NCI-H345 (cell line): Measurements from ENCODE around the gene AHNAK2.

Experiments
- DNase-seq: peaks from one replicate; lab custom pipeline; 2025; lab: John Stamatoyannopoulos, UW

The AHNAK2 gene

GRCh38 chr14:104986487-104987164, 8.5 kb upstream of the AHNAK2 start:
- DNase-seq: no peak

GRCh38 chr14:104985675-104986486, 7.7 kb upstream of the AHNAK2 start, which contains the start of gene CLBA1:
CLBA1 (plus strand) TSS chr14:104985788; CDS start chr14:104986432, 644 bp downstream.
- peak; percentile 92 for DNase-seq

DNA sequence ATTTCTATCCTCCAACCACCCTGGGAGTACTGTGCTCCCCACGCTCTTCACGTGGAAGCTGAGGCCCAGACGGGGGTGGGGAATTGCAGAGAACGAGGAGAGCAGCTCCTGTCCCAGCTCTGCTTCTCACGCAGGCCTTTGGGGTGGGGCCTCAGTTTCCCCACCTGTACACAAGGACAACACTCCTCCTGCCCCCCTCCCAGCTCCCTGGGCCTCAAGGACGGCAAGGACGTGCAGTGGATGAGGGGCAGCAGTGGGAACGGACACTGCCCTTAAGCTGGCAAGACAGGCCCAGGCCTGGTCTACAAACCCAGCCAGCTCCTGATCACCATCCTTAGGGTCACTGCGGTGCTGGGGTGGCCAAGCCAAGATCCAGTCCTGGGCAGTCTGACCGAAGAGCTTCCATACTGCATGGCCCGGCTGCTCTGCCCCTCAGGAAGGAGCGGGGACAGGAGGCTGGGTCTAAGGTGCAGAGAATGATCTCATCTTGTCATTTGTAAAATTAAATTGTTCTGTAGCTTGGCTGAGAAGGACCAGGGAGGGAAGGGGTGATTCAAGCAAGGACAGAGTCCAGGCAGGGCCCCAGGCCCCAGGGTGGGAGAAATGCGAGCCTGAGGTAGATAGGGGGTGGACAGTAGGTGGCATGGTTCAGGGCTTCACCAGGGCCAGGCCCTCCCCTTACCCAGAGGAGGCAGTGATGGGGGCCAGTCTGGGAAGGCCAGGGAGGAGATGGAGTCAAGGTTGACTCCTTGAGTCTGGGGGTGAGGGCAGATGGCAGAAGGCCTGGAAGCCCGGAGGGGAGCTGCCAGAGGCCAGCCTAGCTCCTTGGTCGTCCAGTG, 6.1 kb upstream of the AHNAK2 start:
- no peak for DNase-seq

- no peak for DNase-seq
Observed at GRCh38 chr14:104983231-104983721, 5.1 kb upstream of the AHNAK2 start.

- DNase-seq: no peak
Observed at GRCh38 chr14:104982548-104983230, 4.5 kb upstream of the AHNAK2 start.

- DNase-seq: no peak
Observed at GRCh38 chr14:104981699-104982541, 3.7 kb upstream of the AHNAK2 start.

DNA sequence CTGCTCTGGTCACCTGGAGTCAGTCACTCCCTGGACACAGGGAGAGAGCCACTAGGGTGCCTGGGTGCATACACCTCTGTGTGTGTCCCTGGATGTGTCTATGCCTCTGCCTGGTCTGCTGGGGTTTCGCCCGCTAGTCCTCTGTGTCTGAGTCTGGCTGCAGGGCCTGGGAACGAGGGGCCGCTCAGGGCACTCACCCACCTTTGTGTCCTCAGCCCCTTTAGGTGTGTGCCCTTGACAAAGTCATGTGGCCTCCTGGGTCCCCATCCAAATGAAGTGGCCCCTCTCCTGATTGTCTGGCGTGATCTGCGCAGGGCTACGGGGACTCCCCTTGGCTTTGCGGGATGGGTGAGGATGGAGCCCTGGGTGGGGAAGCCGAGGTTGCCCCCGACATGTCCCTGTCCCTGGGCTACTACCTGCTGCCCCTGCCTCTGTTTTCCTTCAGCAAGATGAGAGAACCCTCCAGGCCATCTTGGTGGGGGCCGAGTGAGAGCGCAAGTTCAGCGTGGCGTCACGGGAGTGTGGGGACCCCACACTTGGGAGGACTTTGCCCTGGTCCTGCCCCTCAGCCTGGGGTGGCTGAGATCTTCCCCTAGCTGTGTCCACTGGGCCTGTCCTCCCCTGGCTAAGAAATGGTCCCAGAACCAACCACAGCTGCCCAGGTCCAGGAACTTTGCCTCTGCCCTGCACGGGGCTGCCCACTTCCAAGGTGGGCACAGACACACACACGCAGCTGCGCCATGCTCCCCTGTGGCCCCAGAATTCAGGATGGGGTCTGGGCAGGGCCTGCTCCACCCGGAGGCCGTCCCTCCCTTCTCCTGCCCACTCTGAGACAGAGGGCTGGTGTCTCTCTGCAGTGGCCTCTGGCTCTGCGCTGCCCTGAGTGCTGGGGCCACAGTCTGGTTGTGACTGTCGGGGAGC, 2.7 kb upstream of the AHNAK2 start:
- DNase-seq: no peak

- DNase-seq: no peak
Observed at GRCh38 chr14:104979758-104980610, 1.8 kb upstream of the AHNAK2 start.

DNA sequence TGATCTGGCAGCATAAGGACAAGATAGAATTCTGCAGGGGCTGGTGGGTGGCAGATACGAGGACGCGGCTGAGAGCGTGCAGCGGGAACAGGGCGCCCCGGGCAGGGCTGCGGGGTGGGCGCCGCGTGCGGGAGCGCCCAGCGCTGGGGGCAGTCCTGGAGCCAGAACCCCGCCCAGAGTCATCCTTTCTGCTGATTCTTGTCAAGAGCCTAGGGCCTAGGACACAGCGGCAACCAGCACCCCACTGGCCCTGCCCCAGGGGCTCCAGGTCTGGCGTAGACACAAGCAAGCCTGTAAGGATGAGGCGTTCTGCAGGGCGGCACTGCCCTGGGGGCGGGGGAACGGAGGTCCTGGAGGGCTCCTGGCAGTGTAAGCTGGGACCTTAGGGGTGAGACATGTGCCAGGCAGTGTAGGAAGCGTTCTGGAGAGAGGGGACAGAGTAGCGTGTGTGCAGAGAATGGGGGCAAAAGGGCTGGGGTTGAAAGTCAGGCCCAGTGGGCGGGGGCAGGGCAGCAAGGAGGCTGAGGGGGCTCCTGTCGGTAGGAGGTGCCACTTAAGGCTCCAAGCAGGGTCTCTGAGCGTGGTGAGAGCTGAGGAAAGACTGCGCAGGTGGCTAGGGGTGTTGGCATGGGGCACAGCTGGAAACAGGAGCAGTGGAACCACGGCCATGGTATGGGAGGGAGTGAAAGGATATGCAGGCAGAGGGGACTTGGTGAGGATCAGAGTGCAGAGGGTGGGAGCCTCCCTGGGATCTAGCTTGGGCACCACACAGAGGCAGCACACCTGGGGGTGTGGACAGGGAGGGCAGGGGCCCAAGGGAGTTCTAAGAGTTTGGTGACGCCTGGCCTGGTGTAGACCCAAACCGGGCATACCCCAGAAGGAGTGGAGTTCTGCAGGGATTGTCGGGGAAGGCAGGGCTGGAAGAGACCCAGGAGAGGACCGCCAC, 845 bp upstream of the AHNAK2 start:
- DNase-seq: no peak

GRCh38 chr14:104977008-104977680, 1.0 kb downstream of the AHNAK2 start:
- DNase-seq: no peak

DNA sequence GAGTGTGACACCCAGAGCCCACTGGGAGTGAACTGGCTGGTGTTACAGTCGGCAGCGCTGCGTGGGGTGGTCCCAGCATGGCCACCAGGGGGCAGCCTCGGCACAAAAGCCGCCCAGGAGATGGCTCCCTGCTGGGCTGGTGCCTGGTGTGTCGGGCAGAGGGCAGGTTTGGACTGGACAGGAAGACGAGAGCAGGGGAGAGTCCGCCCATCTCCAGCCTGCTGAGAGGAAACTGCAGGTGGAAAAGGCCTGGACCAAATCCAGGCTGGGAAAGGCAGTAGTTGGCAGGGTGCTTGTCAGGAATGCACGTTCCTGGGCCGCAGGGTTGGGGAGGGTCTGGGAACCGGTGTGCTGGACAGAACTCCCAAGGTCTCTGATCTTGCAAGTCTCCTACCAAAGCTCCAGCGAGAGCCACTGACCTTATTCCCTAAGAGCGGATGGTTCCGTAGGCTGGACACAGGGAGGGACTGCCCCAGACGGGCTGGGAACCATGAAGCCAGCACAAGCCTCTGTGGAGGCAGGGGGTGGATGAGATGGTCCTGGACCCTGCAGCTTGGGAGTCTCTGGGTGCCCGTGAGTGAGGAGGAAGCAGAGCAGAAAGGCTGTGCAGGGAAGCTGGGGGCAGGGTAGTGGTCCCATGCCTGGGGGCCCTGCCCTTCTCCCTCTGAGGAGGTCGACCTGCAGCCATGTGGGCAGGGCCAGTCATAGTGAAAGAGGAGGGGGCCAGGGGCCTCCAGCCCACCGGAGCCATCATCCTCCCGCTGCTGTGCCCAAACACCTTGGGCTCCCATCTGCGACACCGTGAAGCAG, 1.8 kb downstream of the AHNAK2 start:
- DNase-seq: peak; percentile 71

GRCh38 chr14:104975481-104976197, 2.5 kb downstream of the AHNAK2 start:
- DNase-seq: no peak

GRCh38 chr14:104974665-104975390, 3.3 kb downstream of the AHNAK2 start:
- no peak for DNase-seq

DNA sequence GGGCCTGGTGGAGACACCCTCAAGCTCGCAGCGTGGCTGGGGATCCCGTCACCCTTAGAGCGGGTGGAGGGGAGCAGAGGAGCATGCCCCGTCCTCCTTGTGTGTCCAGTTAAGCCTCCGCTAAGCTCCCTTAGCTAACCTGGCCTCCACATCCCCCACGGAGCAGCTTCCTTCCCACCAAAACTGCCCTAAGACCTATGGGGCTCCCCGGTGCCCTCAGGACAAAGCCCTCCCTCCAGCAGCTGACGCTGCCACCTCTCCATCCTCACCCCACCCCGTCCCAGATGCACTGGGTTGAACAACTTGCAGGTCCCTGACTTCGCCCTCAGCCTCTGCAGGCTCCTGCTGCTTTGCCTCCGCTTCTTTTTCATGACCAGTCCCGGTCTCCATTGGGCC, 4.0 kb downstream of the AHNAK2 start:
- no peak for DNase-seq
